ENCODE data around the gene ABCC8. TPM values are rescaled to one million over a fixed set of nuclear protein-coding genes. Genes with fewer than 3 reads are reported as not detected.

Gene ABCC8
- total RNA-seq, 1 experiment from 2014 or later: not detected

- no peak for DNase-seq (ENCODE audit: low spot score)
Observed at GRCh38 chr11:17506314-17506713, 29.7 kb upstream of the ABCC8 start.

- DNase-seq (ENCODE audit: low spot score): no peak
Observed at GRCh38 chr11:17505146-17505545, 28.5 kb upstream of the ABCC8 start.

- peak; percentile 69 for DNase-seq (ENCODE audit: low spot score)
Observed at GRCh38 chr11:17504330-17505107, 27.9 kb upstream of the ABCC8 start.

GRCh38 chr11:17502630-17503029 lies 26.0 kb upstream of the ABCC8 start:
- DNase-seq (ENCODE audit: low spot score): no peak

- no peak for DNase-seq (ENCODE audit: low spot score)
Observed at GRCh38 chr11:17500673-17501072, 24.0 kb upstream of the ABCC8 start.

GRCh38 chr11:17498475-17498874 lies 21.8 kb upstream of the ABCC8 start:
- DNase-seq (ENCODE audit: low spot score): no peak

GRCh38 chr11:17498058-17498457 lies 21.4 kb upstream of the ABCC8 start:
- DNase-seq (ENCODE audit: low spot score): no peak

GRCh38 chr11:17496406-17496805 lies 19.8 kb upstream of the ABCC8 start:
- DNase-seq (ENCODE audit: low spot score): no peak

GRCh38 chr11:17494019-17494418 lies 17.4 kb upstream of the ABCC8 start:
- DNase-seq (ENCODE audit: low spot score): no peak

- no peak for DNase-seq (ENCODE audit: low spot score)
Observed at GRCh38 chr11:17490938-17491337, 14.3 kb upstream of the ABCC8 start.

- DNase-seq (ENCODE audit: low spot score): no peak
Observed at GRCh38 chr11:17490232-17490631, 13.6 kb upstream of the ABCC8 start.

GRCh38 chr11:17489751-17490150 lies 13.1 kb upstream of the ABCC8 start:
- DNase-seq (ENCODE audit: low spot score): no peak

GRCh38 chr11:17488563-17488962 lies 11.9 kb upstream of the ABCC8 start:
- DNase-seq (ENCODE audit: low spot score): no peak

- DNase-seq (ENCODE audit: low spot score): no peak
Observed at GRCh38 chr11:17486646-17487045, 10.0 kb upstream of the ABCC8 start.

- no peak for DNase-seq (ENCODE audit: low spot score)
Observed at GRCh38 chr11:17483505-17483904, 6.9 kb upstream of the ABCC8 start.

GRCh38 chr11:17481905-17482304 lies 5.3 kb upstream of the ABCC8 start:
- no peak for DNase-seq (ENCODE audit: low spot score)

GRCh38 chr11:17479284-17480214 lies 2.9 kb upstream of the ABCC8 start:
- peak; percentile 28 for DNase-seq (ENCODE audit: low spot score)

- DNase-seq (ENCODE audit: low spot score): no peak
Observed at GRCh38 chr11:17478070-17478469, 1.4 kb upstream of the ABCC8 start.

GRCh38 chr11:17477361-17477760 lies 716 bp upstream of the ABCC8 start:
- DNase-seq (ENCODE audit: low spot score): no peak

- DNase-seq (ENCODE audit: low spot score): no peak
Observed at GRCh38 chr11:17477084-17477333, 364 bp upstream of the ABCC8 start.

- DNase-seq (ENCODE audit: low spot score): no peak
Observed at GRCh38 chr11:17475666-17476316, 854 bp downstream of the ABCC8 start.

- peak; percentile 52 for DNase-seq (ENCODE audit: low spot score)
Observed at GRCh38 chr11:17473071-17473744, 3.4 kb downstream of the ABCC8 start.

All from A172 (cell line).